Smooth muscle cell (in vitro differentiated cells): ENCODE data around the gene ESR1. TPM values are rescaled to one million over a fixed set of nuclear protein-coding genes. Genes with fewer than 3 reads are reported as not detected.
"Not testable (repeated sequence)": the region's sequence is repeated elsewhere in the genome, so short reads cannot be mapped to it uniquely, and the experiment has no call there.

Experiments
- DNase-seq: peaks from one replicate; lab custom pipeline; 2025; ENCODE audit not compliant: unreplicated experiment; lab: John Stamatoyannopoulos, UW
- H2AFZ ChIP-seq: fragments of 200-600 bp; sonication (generic); 2 replicates; pipeline ENCODE4 v1.6.0; 2016; ENCODE audit warnings: antibody characterized with exemption, low read depth, mild to moderate bottlenecking
- H3F3A ChIP-seq: fragments of 200-600 bp; sonication (generic); 2 replicates; pipeline ENCODE4 v1.6.0; 2017; ENCODE audit warnings: antibody characterized with exemption, low read depth
- H3K27ac ChIP-seq: fragments of 200-600 bp; sonication (generic); 2 replicates; pipeline ENCODE4 v1.5.1; 2016; ENCODE audit warnings: low read depth, mild to moderate bottlenecking
- H3K27me3 ChIP-seq: fragments of 200-600 bp; sonication (generic); 2 replicates; pipeline ENCODE4 v1.6.1; 2016; ENCODE audit warnings: low read depth, mild to moderate bottlenecking
- H3K36me3 ChIP-seq: fragments of 200-600 bp; sonication (generic); 2 replicates; pipeline ENCODE4 v1.5.1; 2016; ENCODE audit warnings: low read depth
- H3K4me1 ChIP-seq: fragments of 200-600 bp; sonication (generic); 2 replicates; pipeline ENCODE4 v1.5.1; 2016; ENCODE audit warnings: low read depth
- H3K4me2 ChIP-seq: fragments of 200-600 bp; sonication (generic); 2 replicates; pipeline ENCODE4 v1.6.0; 2016; ENCODE audit warnings: mild to moderate bottlenecking
- H3K4me3 ChIP-seq: fragments of 200-600 bp; sonication (generic); 2 replicates; pipeline ENCODE4 v1.5.1; 2016; ENCODE audit warnings: mild to moderate bottlenecking
- H3K79me2 ChIP-seq: fragments of 200-600 bp; sonication (generic); 2 replicates; pipeline ENCODE4 v1.6.0; 2016; ENCODE audit warnings: low read depth, mild to moderate bottlenecking
- H3K9ac ChIP-seq: fragments of 200-600 bp; sonication (generic); 2 replicates; pipeline ENCODE4 v1.6.0; 2016; ENCODE audit warnings: low read depth
- H3K9me3 ChIP-seq: fragments of 200-600 bp; sonication (generic); replicated peaks from 2 replicates; pipeline ENCODE4 v1.5.1; 2016; ENCODE audit warnings: low read depth
- H4K20me1 ChIP-seq: fragments of 200-600 bp; sonication (generic); 2 replicates; pipeline ENCODE4 v1.6.0; 2016; ENCODE audit warnings: low read depth
- WGBS: methylation state at CpG from one replicate; pipeline ENCODE4 v1.1.7; 2016; ENCODE audit warnings: low lambda C conversion rate; 5-methylcytosine and 5-hydroxymethylcytosine counted together
- polyA plus RNA-seq: library from polyadenylated mRNA; unstranded; fragments of >200 nt; fragmentation: Nextera tagmentation; extraction: Ambion mirVana; gene quantifications from 2 replicates; pipeline ENCODE4 v1.2.1, GENCODE V29; 2016
- total RNA-seq: library from RNA; depleted of rRNA; stranded (reverse); fragments of >200 nt; gene quantifications from 2 replicates; pipeline ENCODE4 v1.2.3, GENCODE V29; 2014
- TF ChIP-seq, protein P1 (sequence below): fragments of 200-600 bp; sonication (generic); IDR thresholded peaks from 2 replicates; pipeline ENCODE4 v1.5.1; 2017; ENCODE audit warnings: borderline replicate concordance, mild to moderate bottlenecking, antibody characterized with exemption; ENCODE audit not compliant: insufficient read depth, poor library complexity, severe bottlenecking

ESR1 gene
- total and polyA plus RNA-seq, 2 experiments from 2014 or later: 0.16 TPM; not detected in 1

DNA sequence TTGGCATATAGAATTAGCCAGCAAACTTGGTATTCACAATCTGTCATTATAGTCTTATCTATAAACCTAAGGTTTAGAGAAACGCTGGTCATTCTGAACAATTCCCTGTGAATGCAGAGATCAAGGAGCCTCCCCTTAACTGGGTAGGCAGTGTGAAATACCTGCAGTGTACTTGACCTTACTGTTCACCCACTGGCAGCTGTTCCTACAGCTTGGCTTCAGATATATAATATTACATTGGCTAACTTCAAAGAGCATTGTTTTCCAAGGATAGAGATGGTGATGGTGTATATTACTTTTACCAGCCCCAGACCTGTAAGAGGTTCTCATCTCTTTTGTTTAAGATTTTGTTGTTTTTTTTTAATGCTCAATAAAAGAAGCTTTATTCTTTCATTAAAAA lies 168.3 kb downstream of the ESR1 start:
- no peaks in the 10 kb centered on the region for H3K79me2 ChIP-seq
- 83% methylated on average over 1 of the region's 1 CpG for WGBS
- H3F3A ChIP-seq: no peaks in the 10 kb centered on the region
- TF ChIP-seq, protein P1, sequence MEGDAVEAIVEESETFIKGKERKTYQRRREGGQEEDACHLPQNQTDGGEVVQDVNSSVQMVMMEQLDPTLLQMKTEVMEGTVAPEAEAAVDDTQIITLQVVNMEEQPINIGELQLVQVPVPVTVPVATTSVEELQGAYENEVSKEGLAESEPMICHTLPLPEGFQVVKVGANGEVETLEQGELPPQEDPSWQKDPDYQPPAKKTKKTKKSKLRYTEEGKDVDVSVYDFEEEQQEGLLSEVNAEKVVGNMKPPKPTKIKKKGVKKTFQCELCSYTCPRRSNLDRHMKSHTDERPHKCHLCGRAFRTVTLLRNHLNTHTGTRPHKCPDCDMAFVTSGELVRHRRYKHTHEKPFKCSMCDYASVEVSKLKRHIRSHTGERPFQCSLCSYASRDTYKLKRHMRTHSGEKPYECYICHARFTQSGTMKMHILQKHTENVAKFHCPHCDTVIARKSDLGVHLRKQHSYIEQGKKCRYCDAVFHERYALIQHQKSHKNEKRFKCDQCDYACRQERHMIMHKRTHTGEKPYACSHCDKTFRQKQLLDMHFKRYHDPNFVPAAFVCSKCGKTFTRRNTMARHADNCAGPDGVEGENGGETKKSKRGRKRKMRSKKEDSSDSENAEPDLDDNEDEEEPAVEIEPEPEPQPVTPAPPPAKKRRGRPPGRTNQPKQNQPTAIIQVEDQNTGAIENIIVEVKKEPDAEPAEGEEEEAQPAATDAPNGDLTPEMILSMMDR: no peak
- no peak overlapping the region for H2AFZ ChIP-seq
- no peak for DNase-seq
- no peaks in the 10 kb centered on the region for H3K27me3 ChIP-seq
- no peaks in the 10 kb centered on the region for H3K4me1 ChIP-seq
- H3K4me3 ChIP-seq: no peak overlapping the region
- H3K4me2 ChIP-seq: no peak overlapping the region
- H3K27ac ChIP-seq: no peak overlapping the region
- no peaks in the 10 kb centered on the region for H4K20me1 ChIP-seq
- H3K9me3 ChIP-seq: no peaks in the 10 kb centered on the region
- H3K9ac ChIP-seq: no peak overlapping the region
- H3K36me3 ChIP-seq: no peaks in the 10 kb centered on the region

- not testable (repeated sequence) for H3K27ac ChIP-seq, H3K79me2 ChIP-seq, H3K36me3 ChIP-seq, H2AFZ ChIP-seq, H3K4me3 ChIP-seq, H3K9me3 ChIP-seq, H3K4me2 ChIP-seq, H3F3A ChIP-seq, H3K27me3 ChIP-seq, H3K4me1 ChIP-seq, DNase-seq, H3K9ac ChIP-seq, H4K20me1 ChIP-seq
- 71% methylated on average over 6 of the region's 6 CpGs for WGBS
Measured at GRCh38 chr6:151988199-151988598, 180.7 kb downstream of the ESR1 start.

GRCh38 chr6:151992091-151992490 lies 184.6 kb downstream of the ESR1 start:
- Histone ChIP-seq H3K9ac (no peak overlapping the region), H3K9me3 (no peaks in the 10 kb centered on the region), H3K36me3 (no peaks in the 10 kb centered on the region), H4K20me1 (no peaks in the 10 kb centered on the region), H3K79me2 (no peaks in the 10 kb centered on the region), H3K4me3 (no peak overlapping the region), H3K4me1 (no peaks in the 10 kb centered on the region), H3K4me2 (no peak overlapping the region), H2AFZ (no peak overlapping the region), H3F3A (no peaks in the 10 kb centered on the region), H3K27me3 (no peaks in the 10 kb centered on the region), H3K27ac (no peak overlapping the region)
- TF ChIP-seq, protein P1: no peak
- WGBS: 89% methylated on average over 5 of the region's 5 CpGs
- no peak for DNase-seq

GRCh38 chr6:151993364-151993763 lies 185.9 kb downstream of the ESR1 start:
- H3K27ac ChIP-seq: no peak overlapping the region
- no peaks in the 10 kb centered on the region for H3K9me3 ChIP-seq
- H2AFZ ChIP-seq: no peak overlapping the region
- TF ChIP-seq, protein P1: no peak
- no peak overlapping the region for H3K4me3 ChIP-seq
- no peaks in the 10 kb centered on the region for H4K20me1 ChIP-seq
- WGBS: 91% methylated on average over 3 of the region's 3 CpGs
- no peaks in the 10 kb centered on the region for H3F3A ChIP-seq
- H3K4me2 ChIP-seq: no peak overlapping the region
- H3K36me3 ChIP-seq: no peaks in the 10 kb centered on the region
- no peaks in the 10 kb centered on the region for H3K79me2 ChIP-seq
- H3K27me3 ChIP-seq: no peaks in the 10 kb centered on the region
- H3K4me1 ChIP-seq: no peaks in the 10 kb centered on the region
- DNase-seq: no peak
- no peak overlapping the region for H3K9ac ChIP-seq
